HEK293T (cell line): ENCODE results near the gene ARAP1.

Source experiments
- CTCF ChIA-PET: fragments of 350-600 bp; formaldehyde crosslinking; extraction: SDS; loops from one replicate; lab custom pipeline; 2021; ENCODE audit warnings: antibody characterized with exemption, inconsistent platforms; lab: Yijun Ruan, JAX
- POLR2A ChIA-PET: fragments of 350-600 bp; formaldehyde crosslinking; extraction: SDS; loops from one replicate; lab custom pipeline; 2020; ENCODE audit warnings: antibody characterized with exemption, inconsistent platforms; lab: Yijun Ruan, JAX
- DNase-seq: peaks from one replicate; pipeline ENCODE4 v3.0.0; 2012; ENCODE audit warnings: mixed read lengths; ENCODE audit errors: extremely low spot score
- ARNT ChIP-seq: fragments of 450-650 bp; IDR thresholded peaks from 2 replicates; pipeline ENCODE4 v1.6.1; 2017; ENCODE audit warnings: mild to moderate bottlenecking
- BHLHE40 ChIP-seq: fragments of 450-650 bp; IDR thresholded peaks from 2 replicates; pipeline ENCODE4 v1.6.1; 2016; ENCODE audit warnings: mild to moderate bottlenecking, moderate library complexity, borderline replicate concordance
- CTBP1 ChIP-seq: fragments of 450-650 bp; IDR thresholded peaks from 2 replicates; pipeline ENCODE4 v1.6.1; 2016; ENCODE audit warnings: borderline replicate concordance
- ELF4 ChIP-seq: fragments of 450-650 bp; IDR thresholded peaks from 2 replicates; pipeline ENCODE4 v1.6.1; 2017; ENCODE audit warnings: antibody characterized with exemption
- FOXA1 ChIP-seq: fragments of 450-650 bp; IDR thresholded peaks from 2 replicates; pipeline ENCODE4 v1.6.1; 2016; ENCODE audit warnings: mild to moderate bottlenecking
- FOXK2 ChIP-seq: fragments of 450-650 bp; IDR thresholded peaks from 2 replicates; pipeline ENCODE4 v1.6.1; 2016; ENCODE audit warnings: mild to moderate bottlenecking
- FOXM1 ChIP-seq: fragments of 450-650 bp; IDR thresholded peaks from 2 replicates; pipeline ENCODE4 v1.6.1; 2017; ENCODE audit warnings: mild to moderate bottlenecking, borderline replicate concordance
- HDGF ChIP-seq: fragments of 450-650 bp; IDR thresholded peaks from 2 replicates; pipeline ENCODE4 v1.6.1; 2017; ENCODE audit warnings: antibody characterized with exemption, borderline replicate concordance
- L3MBTL2 ChIP-seq: fragments of 450-650 bp; conservative IDR thresholded peaks from 2 replicates; pipeline ENCODE4 v1.6.1; 2016; ENCODE audit warnings: mild to moderate bottlenecking
- LEF1 ChIP-seq: fragments of 450-650 bp; IDR thresholded peaks from 2 replicates; pipeline ENCODE4 v1.6.1; 2017; ENCODE audit warnings: mild to moderate bottlenecking, borderline replicate concordance
- NFRKB ChIP-seq: fragments of 450-650 bp; IDR thresholded peaks from 2 replicates; pipeline ENCODE4 v1.6.1; 2016; ENCODE audit warnings: mild to moderate bottlenecking, moderate library complexity
- SP1 ChIP-seq: fragments of 450-650 bp; IDR thresholded peaks from 2 replicates; pipeline ENCODE4 v1.6.1; 2017
- SUZ12 ChIP-seq: fragments of 450-650 bp; IDR thresholded peaks from 2 replicates; pipeline ENCODE4 v1.6.1; 2016; ENCODE audit warnings: mild to moderate bottlenecking
- TARDBP ChIP-seq: fragments of 450-650 bp; IDR thresholded peaks from 2 replicates; pipeline ENCODE4 v1.6.1; 2016
- ZNF384 ChIP-seq: fragments of 450-650 bp; IDR thresholded peaks from 2 replicates; pipeline ENCODE4 v1.6.1; 2016
- TF ChIP-seq, protein P1 (sequence below): fragments of 450-650 bp; IDR thresholded peaks from 2 replicates; pipeline ENCODE4 v1.6.1; 2016

Gene ARAP1

DNA sequence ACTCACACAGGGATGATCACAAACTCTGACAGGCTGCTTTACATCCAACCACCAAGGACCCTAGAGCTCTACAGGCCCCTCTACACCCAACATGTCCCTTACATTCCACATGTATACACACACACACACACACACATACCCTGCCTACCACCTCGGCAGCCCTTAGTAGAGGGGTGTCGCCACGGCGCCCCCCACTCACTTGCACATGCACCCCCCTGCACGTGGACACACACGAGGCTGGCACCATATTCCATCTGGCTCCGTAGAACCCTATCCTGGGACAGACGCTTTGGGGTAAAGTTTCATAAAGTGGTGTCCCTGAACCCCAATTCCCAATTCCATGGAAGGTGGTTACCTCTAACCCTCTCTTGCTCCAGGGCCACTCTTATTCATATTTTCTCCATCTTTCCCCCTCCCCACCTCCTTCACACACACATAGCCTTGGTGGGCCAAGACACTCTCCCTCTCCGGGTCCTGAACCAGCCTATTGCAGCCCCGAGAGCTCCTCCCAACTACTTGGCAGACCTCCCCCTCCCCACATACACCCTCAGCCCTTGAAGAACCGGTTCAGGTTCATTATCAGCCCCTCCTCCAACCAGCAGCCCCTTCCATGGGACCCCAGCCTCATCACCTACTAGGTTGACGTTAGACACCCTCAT is 78.8 kb downstream of the ARAP1 start:
- POLR2A ChIA-PET = no interaction called here
- CTCF ChIA-PET = interaction anchor here (0.9 kb wide), 1 partner anchor 11 kb away, joined by 4 read pairs; no protein-coding TSS in a partner anchor
- no peak for DNase-seq
- TF ChIP-seq BHLHE40 = no peak

DNA sequence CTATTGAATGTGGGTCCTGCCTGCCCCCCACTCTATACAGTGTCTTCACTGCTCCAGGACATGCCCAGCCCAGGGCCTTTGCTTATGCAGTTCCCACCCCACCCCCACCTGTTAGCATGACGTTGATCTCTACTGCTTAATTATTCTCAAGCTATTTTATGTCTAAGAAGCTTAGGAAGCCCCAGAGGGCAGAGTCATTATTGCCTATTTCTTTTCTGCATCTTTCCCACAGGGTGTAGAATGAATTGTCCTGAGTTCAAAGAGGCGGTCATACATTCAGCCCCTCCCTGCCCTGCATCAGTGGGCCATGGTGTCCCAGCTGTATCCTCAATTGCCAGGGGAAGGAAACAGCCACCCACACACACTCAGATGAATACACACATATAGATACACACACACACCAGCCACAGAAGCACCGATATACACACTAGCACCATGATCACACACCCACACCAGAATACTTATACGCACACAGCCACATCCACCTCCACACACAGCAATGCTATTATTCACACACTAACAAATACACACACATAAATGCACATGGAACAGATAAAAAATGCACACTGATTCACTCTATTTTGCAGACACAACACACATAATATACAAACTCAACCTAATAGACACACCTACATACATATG is 79.5 kb downstream of the ARAP1 start:
- no peak for TF ChIP-seq FOXK2
- no peak for TF ChIP-seq ZNF384
- TF ChIP-seq HDGF = no peak
- no peak for TF ChIP-seq FOXA1
- TF ChIP-seq NFRKB = no peak
- TF ChIP-seq SP1 = no peak
- no peak for TF ChIP-seq ELF4
- TF ChIP-seq L3MBTL2 = no peak
- TF ChIP-seq ARNT = no peak
- no peak for TF ChIP-seq CTBP1
- TF ChIP-seq, protein P1, sequence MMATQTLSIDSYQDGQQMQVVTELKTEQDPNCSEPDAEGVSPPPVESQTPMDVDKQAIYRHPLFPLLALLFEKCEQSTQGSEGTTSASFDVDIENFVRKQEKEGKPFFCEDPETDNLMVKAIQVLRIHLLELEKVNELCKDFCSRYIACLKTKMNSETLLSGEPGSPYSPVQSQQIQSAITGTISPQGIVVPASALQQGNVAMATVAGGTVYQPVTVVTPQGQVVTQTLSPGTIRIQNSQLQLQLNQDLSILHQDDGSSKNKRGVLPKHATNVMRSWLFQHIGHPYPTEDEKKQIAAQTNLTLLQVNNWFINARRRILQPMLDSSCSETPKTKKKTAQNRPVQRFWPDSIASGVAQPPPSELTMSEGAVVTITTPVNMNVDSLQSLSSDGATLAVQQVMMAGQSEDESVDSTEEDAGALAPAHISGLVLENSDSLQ = no peak
- no peak for TF ChIP-seq BHLHE40
- TF ChIP-seq LEF1 = no peak
- TF ChIP-seq FOXM1 = no peak
- no peak for TF ChIP-seq TARDBP
- no peak for TF ChIP-seq SUZ12
- DNase-seq = no peak
- CTCF ChIA-PET = interaction anchor here (0.6 to 1.2 kb wide), 2 partner anchors 11 to 73 kb away, joined by 3 to 6 read pairs; no protein-coding TSS in a partner anchor
- POLR2A ChIA-PET = no interaction called here

DNA sequence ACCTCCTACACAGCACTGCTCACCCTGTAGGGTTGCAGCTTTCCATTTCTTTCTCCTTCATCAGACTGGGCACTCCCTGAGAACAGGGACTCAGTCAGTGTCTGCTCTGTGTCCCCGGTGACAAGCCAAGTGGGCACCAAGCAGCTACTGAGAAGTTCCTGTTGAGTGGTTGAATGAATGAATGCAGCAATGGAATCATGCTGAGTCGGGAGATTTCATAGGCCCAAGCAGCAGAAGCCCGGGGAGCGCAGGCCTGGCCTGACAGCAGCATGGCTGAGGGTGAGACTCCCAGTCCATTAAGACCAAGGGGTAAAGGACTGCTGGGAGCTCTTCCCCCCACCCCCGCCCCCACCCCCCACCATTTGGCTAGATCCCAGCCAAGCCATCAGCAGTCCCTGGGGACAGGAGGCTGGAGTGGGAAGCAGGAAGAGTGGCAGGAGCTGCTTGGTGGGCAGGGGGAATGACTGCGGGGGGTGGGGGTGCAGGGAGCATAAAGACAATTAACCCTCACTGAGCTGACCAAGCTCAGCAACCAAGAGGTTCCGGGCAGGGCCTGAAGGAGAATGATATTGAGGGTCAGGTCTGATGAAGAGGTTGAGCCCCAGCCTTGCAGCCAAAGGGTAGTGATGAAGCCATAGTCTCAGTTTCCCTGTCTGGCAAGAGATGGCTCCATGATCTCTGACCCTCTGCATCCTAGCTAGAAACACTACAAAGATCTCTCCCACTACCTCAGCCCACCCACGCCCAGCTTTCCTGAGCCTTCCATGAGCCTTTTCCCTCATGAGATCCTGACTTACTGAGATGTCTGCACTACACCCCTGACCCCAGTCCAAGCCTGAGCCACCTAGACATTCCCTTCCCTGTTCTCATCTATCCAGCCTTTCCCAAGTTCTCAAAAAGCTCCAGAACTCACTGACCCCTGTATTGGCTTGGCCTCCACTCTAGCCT is 80.8 kb downstream of the ARAP1 start:
- no peak for TF ChIP-seq HDGF
- TF ChIP-seq, protein P1 = no peak
- no peak for TF ChIP-seq SP1
- no peak for TF ChIP-seq ELF4
- no peak for TF ChIP-seq ARNT
- TF ChIP-seq FOXK2 = no peak
- no peak for TF ChIP-seq LEF1
- TF ChIP-seq FOXA1 = no peak
- no peak for TF ChIP-seq ZNF384
- TF ChIP-seq NFRKB = no peak
- TF ChIP-seq FOXM1 = no peak
- TF ChIP-seq CTBP1 = no peak
- TF ChIP-seq SUZ12 = no peak
- TF ChIP-seq TARDBP = no peak
- no peak for TF ChIP-seq BHLHE40
- TF ChIP-seq L3MBTL2 = no peak
- no peak for DNase-seq
- CTCF ChIA-PET = interaction anchor here (1.2 kb wide), 1 partner anchor 13 kb away, joined by 6 read pairs; no protein-coding TSS in a partner anchor
- POLR2A ChIA-PET = no interaction called here

DNA sequence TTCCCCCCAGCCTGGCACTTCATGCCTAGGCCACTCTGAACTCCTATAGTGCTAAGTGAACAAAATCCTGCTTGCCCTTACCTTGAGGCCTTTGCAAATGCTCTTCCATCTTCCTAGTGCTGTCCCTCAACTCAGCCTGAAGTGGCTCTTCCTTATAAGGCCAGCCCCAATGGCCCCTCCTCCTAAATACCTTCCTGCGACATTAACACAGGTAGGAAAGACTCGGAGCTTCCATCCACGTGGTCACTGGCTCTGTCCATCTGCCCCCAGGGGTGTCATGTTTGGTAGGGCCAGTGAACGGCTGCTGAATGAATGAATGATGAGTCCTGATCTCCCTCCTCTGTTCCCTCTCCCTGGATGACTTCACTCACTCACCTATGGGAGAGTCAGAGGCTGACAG is 82.2 kb downstream of the ARAP1 start:
- CTCF ChIA-PET = no interaction called here
- POLR2A ChIA-PET = no interaction called here
- TF ChIP-seq LEF1 (no peak), BHLHE40 (no peak), FOXM1 (no peak), ARNT (no peak)
- DNase-seq = no peak

DNA sequence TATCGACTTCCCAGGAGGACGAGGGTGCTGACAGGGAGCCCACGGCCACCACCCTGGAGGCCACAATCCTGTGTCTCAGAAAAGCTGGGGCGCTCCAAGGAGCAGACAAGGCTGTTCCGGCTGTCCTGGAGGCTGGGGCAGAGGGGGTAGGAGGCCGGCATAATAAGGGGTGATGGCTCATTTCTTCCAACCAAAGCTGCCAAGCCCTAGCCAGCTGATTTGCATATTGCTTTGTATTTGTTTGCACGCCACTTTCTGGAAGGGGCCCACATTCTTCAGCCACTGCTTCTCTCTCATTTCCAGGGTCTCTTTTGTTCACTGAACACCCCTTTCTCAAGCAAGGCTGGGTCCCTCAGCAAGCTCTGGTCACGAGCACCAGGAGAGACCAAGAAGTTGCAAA is 82.7 kb downstream of the ARAP1 start:
- CTCF ChIA-PET = interaction anchor here (2.0 kb wide), 1 partner anchor 15 kb away, joined by 8 read pairs; no protein-coding TSS in a partner anchor
- POLR2A ChIA-PET = no interaction called here
- DNase-seq = no peak
- TF ChIP-seq SP1 = no peak

DNA sequence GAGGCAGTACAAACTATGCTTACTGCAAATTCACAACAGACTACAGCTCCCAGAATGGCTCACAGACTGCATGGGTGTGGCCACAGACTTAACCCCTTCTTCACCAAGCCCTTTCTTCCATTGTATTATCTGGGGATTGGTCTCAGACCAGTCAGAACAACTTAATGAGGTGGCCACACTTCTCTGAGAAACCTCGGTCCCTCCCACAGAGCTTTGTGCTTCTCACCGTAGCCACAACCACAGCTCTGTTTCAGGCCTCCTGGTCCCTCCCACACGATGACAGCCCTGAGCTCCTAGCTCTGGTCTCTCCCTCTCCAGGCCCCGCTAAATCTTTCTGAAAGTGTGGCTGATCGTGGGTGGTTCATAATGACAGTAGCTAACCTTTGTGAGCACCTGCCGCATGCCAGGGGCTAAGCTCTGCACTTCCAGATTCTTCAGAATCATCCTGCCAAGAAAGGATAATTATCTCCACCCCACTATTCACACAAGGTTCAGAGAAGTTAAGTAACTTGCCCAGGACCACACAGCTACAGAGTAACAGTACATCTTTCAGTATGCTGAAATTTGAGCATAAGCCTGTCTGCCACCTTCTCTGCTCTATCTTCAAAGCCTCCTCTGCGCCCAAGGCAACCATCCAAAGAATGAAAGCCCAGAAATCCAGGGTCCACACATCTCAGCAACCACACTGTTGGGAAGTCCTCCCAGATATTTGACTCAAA is 83.4 kb downstream of the ARAP1 start:
- ChIA-PET CTCF (interaction anchor here (0.7 to 2.0 kb wide), 2 partner anchors 15 to 79 kb away, joined by 4 to 8 read pairs; no protein-coding TSS in a partner anchor), POLR2A (no interaction called here)
- no peak for TF ChIP-seq CTBP1
- no peak for TF ChIP-seq FOXM1
- TF ChIP-seq TARDBP = no peak
- TF ChIP-seq ELF4 = no peak
- TF ChIP-seq BHLHE40 = no peak
- TF ChIP-seq FOXA1 = no peak
- no peak for TF ChIP-seq SUZ12
- DNase-seq = no peak
